ENCODE data around the gene KRTAP10-2.

DNA sequence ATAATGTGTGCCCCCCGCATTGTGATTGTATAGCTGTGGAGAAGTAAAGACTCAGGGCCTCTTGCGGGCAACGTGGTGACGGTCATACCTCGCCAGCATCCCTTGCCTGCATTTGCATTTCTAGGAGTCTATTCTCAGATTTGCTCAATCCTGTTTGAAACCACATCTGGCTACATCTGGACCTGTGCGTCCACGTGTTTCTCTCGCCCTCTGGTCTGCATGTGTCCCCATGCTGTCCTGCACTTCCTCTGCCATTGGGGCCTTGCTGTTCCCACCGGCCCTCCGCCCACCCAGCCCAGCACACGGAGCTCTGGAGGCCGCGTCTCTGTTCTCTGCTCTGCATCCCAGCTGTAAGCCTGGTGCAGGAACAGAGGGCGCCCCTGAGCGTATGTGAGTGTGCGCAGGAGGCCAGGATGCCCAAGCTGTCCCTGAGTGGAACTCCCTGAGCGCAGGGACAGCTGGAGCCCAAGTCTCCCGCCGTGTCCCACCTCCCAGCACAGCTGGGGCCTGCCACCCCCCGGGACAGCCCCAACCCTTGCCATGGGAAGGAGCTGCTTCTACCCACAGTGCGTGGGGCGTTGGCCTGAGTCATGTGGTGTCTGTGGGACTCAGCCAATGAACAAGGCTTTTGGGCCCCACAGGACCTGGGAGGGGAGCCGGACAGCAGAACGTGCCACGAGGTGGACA, 1.6 kb downstream of the KRTAP10-2 start:
- TF ChIP-seq, protein P1, sequence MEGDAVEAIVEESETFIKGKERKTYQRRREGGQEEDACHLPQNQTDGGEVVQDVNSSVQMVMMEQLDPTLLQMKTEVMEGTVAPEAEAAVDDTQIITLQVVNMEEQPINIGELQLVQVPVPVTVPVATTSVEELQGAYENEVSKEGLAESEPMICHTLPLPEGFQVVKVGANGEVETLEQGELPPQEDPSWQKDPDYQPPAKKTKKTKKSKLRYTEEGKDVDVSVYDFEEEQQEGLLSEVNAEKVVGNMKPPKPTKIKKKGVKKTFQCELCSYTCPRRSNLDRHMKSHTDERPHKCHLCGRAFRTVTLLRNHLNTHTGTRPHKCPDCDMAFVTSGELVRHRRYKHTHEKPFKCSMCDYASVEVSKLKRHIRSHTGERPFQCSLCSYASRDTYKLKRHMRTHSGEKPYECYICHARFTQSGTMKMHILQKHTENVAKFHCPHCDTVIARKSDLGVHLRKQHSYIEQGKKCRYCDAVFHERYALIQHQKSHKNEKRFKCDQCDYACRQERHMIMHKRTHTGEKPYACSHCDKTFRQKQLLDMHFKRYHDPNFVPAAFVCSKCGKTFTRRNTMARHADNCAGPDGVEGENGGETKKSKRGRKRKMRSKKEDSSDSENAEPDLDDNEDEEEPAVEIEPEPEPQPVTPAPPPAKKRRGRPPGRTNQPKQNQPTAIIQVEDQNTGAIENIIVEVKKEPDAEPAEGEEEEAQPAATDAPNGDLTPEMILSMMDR (conservative IDR thresholded peaks at IDR 0.05; ENCODE audit: low read depth in 2 of 2), result peak; percentile 18 to 44; a peak in 2 of 4 replicates
- TF ChIP-seq POLR2AphosphoS5 (IDR thresholded peaks at IDR 0.05; ENCODE audit: low read depth) (no peak), EZH2 (IDR thresholded peaks at IDR 0.05; ENCODE audit: low read depth, unreplicated experiment) (no peak), JUNB (IDR thresholded peaks at IDR 0.05; ENCODE audit: unreplicated experiment) (no peak), ZNF114 (CRISPR knock-in tag; IDR thresholded peaks at IDR 0.05) (no peak), NANOG (IDR thresholded peaks at IDR 0.05; ENCODE audit: borderline replicate concordance) (no peak), EZH2phosphoT487 (IDR thresholded peaks at IDR 0.05; ENCODE audit: unreplicated experiment) (no peak), CREB1 (CRISPR knock-in tag; IDR thresholded peaks at IDR 0.05; ENCODE audit: low read depth) (no peak)
- TF ChIP-seq, protein P2, sequence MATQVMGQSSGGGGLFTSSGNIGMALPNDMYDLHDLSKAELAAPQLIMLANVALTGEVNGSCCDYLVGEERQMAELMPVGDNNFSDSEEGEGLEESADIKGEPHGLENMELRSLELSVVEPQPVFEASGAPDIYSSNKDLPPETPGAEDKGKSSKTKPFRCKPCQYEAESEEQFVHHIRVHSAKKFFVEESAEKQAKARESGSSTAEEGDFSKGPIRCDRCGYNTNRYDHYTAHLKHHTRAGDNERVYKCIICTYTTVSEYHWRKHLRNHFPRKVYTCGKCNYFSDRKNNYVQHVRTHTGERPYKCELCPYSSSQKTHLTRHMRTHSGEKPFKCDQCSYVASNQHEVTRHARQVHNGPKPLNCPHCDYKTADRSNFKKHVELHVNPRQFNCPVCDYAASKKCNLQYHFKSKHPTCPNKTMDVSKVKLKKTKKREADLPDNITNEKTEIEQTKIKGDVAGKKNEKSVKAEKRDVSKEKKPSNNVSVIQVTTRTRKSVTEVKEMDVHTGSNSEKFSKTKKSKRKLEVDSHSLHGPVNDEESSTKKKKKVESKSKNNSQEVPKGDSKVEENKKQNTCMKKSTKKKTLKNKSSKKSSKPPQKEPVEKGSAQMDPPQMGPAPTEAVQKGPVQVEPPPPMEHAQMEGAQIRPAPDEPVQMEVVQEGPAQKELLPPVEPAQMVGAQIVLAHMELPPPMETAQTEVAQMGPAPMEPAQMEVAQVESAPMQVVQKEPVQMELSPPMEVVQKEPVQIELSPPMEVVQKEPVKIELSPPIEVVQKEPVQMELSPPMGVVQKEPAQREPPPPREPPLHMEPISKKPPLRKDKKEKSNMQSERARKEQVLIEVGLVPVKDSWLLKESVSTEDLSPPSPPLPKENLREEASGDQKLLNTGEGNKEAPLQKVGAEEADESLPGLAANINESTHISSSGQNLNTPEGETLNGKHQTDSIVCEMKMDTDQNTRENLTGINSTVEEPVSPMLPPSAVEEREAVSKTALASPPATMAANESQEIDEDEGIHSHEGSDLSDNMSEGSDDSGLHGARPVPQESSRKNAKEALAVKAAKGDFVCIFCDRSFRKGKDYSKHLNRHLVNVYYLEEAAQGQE (IDR thresholded peaks at IDR 0.05; ENCODE audit: unreplicated experiment), result no peak

Data from GM23338 (cell line).